Transverse colon (tissue), 3 donors: ENCODE results near the gene ZFAND2A.
A peak's percentile ranks its signal among the peaks of the same experiment; 100 is the strongest.

Source experiments
- POLR2A ChIP-seq: fragments of 450-650 bp; IDR thresholded peaks from one replicate; pipeline ENCODE4 v1.6.1; 2016; ENCODE audit warnings: antibody characterized with exemption, mild to moderate bottlenecking, moderate library complexity
- TF ChIP-seq, protein P1 (sequence below), 5 experiments: fragments of 200-600 bp in 3 of 5; fragments of 450-650 bp in 2 of 5; sonication (generic) in 3 of 5; IDR thresholded peaks; 1 replicate in 2 of 5; 2 replicates in 3 of 5; pipeline ENCODE4 v1.5.1; 2016 to 2017; ENCODE audit warnings: antibody characterized with exemption in 5 of 5, inconsistent platforms in 3 of 5, mild to moderate bottlenecking in 2 of 5, moderate library complexity in 1 of 5

DNA sequence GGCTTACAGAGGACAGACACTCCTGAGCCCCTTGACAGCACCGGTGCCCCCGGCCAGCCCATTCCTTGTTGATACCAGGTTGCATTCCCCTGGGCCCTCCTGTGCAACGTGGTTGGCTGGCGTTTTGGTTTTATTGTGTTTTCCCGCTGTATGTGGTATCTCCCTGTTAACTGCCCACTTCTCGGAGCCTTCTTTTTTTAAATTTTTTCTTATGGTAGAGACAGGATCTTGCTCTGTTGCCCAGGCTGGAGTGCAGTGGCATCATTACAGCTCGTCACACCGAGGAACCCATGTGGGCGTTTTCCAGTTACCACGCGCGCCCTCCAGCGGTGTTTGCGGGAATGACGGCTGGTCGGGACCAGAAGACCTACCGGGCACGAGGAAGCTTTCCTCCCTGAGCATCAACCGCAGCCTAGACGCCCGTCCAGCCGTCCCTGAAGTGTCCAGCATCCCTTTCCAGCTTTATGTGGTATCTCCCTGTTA, 16.9 kb upstream of the ZFAND2A start:
- TF ChIP-seq POLR2A, result no peak
- TF ChIP-seq, protein P1, sequence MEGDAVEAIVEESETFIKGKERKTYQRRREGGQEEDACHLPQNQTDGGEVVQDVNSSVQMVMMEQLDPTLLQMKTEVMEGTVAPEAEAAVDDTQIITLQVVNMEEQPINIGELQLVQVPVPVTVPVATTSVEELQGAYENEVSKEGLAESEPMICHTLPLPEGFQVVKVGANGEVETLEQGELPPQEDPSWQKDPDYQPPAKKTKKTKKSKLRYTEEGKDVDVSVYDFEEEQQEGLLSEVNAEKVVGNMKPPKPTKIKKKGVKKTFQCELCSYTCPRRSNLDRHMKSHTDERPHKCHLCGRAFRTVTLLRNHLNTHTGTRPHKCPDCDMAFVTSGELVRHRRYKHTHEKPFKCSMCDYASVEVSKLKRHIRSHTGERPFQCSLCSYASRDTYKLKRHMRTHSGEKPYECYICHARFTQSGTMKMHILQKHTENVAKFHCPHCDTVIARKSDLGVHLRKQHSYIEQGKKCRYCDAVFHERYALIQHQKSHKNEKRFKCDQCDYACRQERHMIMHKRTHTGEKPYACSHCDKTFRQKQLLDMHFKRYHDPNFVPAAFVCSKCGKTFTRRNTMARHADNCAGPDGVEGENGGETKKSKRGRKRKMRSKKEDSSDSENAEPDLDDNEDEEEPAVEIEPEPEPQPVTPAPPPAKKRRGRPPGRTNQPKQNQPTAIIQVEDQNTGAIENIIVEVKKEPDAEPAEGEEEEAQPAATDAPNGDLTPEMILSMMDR (IDR thresholded peaks at IDR 0.05), result peak; percentile 58 to 81 (median 70)
